Right lobe of liver (tissue), 4 donors: ENCODE data around the gene SLC17A9.

Experiments
- CTCF ChIP-seq, 4 donors: fragments of 200-600 bp in 3 of 4; fragments of 450-650 bp in 1 of 4; IDR thresholded peaks; one replicate each; pipeline versions ENCODE4 v1.5.1 to v1.8.0; 2016 to 2022; ENCODE audit warnings: antibody characterized with exemption in 4 of 4, mild to moderate bottlenecking in 2 of 4
- POLR2A ChIP-seq: fragments of 450-650 bp; IDR thresholded peaks from one replicate; pipeline ENCODE4 v1.6.1; 2017; ENCODE audit warnings: antibody characterized with exemption, mild to moderate bottlenecking
- donor health status: DM: no; HTN: no; CAD: no.
- donor health status: DM: no; HTN: no; CAD: no.
- donor health status: DM: no; HTN: yes; CAD: no.

GRCh38 chr20:62906647-62907375 is 45.7 kb upstream of the SLC17A9 start:
- no peak for TF ChIP-seq CTCF (IDR thresholded peaks at IDR 0.05)
- TF ChIP-seq POLR2A: no peak
